ENCODE data around the gene CEP20. TPM values are rescaled to one million over a fixed set of nuclear protein-coding genes. Genes with fewer than 3 reads are reported as not detected.
A peak's percentile ranks its signal among the peaks of the same experiment; 100 is the strongest.

Gene CEP20
- total and polyA plus RNA-seq, 2 donors (not counting 1 experiment from before 2014, with no cell fraction given), result 14.2 to 30.2 TPM

DNA sequence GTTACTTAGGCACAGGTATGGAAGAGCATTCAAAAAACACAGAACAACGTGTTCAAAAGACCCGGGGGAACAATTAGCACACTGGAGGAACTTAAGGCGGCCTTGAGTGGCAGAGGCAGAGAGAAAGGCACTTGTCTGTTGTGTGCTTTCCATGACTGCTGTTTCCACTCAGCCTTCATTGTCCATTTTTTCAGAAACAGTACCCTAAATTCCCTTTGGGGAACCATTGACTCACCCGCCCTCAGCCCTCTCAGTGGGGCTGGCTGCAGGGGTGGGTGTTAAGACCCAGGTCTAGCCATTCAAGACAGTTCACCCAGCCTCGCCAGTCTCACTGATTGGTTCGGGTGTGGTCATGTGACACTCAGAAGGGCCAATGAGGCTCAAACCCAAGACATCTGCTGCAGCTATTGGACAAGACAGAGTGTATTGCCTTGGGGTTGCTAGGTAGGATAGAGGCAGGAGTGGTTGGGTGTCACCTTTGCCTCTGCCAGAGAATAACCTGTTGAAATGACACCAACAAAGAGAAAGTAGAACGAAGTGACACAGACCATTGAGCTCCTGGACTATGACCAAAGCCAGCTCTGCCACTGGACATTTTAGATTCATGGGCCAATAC is 19.6 kb upstream of the CEP20 start:
- intact Hi-C loops (cut with micrococcal nuclease), result loop anchor here (1.0 kb wide), 1 partner anchor 20 kb away; the partner anchor contains the start of gene CEP20
- H3K9ac ChIP-seq (ENCODE audit: low read length), result no peak overlapping the region
- no peaks in the 10 kb centered on the region for H3K9me3 Mint-ChIP-seq (ENCODE audit: insufficient read depth)
- no peaks in the 10 kb centered on the region for H4K20me1 ChIP-seq (ENCODE audit: control insufficient read depth, insufficient read depth, low read length, poor library complexity, severe bottlenecking)
- peaks cover 9% of the 10 kb centered on the region for H3K4me1 Mint-ChIP-seq
- H3K79me2 ChIP-seq (ENCODE audit: control insufficient read depth, insufficient read depth, low read length), result no peaks in the 10 kb centered on the region
- peaks cover 0 to 4% (median 0%) of the 10 kb centered on the region in 3 donors for H3K9me3 ChIP-seq (ENCODE audit: control extremely low read depth in 1 of 3, control insufficient read depth in 2 of 3, insufficient read depth in 1 of 3, low read length in 2 of 3)
- no peaks in the 10 kb centered on the region for H3K36me3 ChIP-seq (replicated peaks in 1 of 2; ENCODE audit: control extremely low read depth in 1 of 2, control insufficient read depth in 1 of 2, extremely low read depth in 1 of 2, insufficient read depth in 2 of 2, low read length in 1 of 2)
- no peak overlapping the region for H3K4me3 ChIP-seq (ENCODE audit: control extremely low read depth in 1 of 5, extremely low read depth in 1 of 5, insufficient read depth in 1 of 5, low read depth in 2 of 5, low read length in 4 of 5)
- no peak overlapping the region for H3K27ac Mint-ChIP-seq
- H3K4me2 ChIP-seq (replicated peaks; ENCODE audit: low read depth, low read length, poor library complexity, severe bottlenecking), result no peak overlapping the region
- ChIA-PET CTCF (interaction anchor here (1.1 kb wide), 1 partner anchor 33 kb away, joined by 3 read pairs; no protein-coding TSS in a partner anchor), POLR2A (interaction anchor here (0.5 kb wide), 1 partner anchor 1144 kb away, joined by 4 read pairs; no protein-coding TSS in a partner anchor)
- WGBS (ENCODE audit: insufficient coverage), result 76% methylated on average over 3 of the region's 7 CpGs
- H3K27me3 Mint-ChIP-seq, result no peaks in the 10 kb centered on the region
- TF ChIP-seq, protein P1, sequence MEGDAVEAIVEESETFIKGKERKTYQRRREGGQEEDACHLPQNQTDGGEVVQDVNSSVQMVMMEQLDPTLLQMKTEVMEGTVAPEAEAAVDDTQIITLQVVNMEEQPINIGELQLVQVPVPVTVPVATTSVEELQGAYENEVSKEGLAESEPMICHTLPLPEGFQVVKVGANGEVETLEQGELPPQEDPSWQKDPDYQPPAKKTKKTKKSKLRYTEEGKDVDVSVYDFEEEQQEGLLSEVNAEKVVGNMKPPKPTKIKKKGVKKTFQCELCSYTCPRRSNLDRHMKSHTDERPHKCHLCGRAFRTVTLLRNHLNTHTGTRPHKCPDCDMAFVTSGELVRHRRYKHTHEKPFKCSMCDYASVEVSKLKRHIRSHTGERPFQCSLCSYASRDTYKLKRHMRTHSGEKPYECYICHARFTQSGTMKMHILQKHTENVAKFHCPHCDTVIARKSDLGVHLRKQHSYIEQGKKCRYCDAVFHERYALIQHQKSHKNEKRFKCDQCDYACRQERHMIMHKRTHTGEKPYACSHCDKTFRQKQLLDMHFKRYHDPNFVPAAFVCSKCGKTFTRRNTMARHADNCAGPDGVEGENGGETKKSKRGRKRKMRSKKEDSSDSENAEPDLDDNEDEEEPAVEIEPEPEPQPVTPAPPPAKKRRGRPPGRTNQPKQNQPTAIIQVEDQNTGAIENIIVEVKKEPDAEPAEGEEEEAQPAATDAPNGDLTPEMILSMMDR (IDR thresholded peaks at IDR 0.05), result no peak
- no peak for TF ChIP-seq EZH2 (IDR thresholded peaks at IDR 0.05; ENCODE audit: borderline replicate concordance, insufficient read depth, low read depth, low read length, poor library complexity, severe bottlenecking)
- ATAC-seq (ENCODE audit: low read depth) (peak; percentile 98), DNase-seq (peak; percentile 77)
- no peaks in the 10 kb centered on the region for H3K27me3 ChIP-seq (replicated peaks in 1 of 4; ENCODE audit: control extremely low read depth in 1 of 4, control insufficient read depth in 3 of 4, insufficient read depth in 4 of 4, low read length in 3 of 4)
- H3K27ac ChIP-seq (ENCODE audit: low read length in 2 of 2), result peak overlapping the region in 1 of 2 donors; percentile 2
- peaks cover 0 to 3% of the 10 kb centered on the region in 2 donors for H3K4me1 ChIP-seq (ENCODE audit: control insufficient read depth in 2 of 2, insufficient read depth in 2 of 2, low read length in 2 of 2)
- H3K4me3 Mint-ChIP-seq, result peak overlapping the region; percentile 23
- peak overlapping the region; percentile 48 for H2AFZ ChIP-seq (ENCODE audit: insufficient read depth, low read depth, low read length, poor library complexity, severe bottlenecking)

- Mint-ChIP-seq H3K4me1 (peaks cover 9% of the 10 kb centered on the region), H3K9me3 (ENCODE audit: insufficient read depth) (no peaks in the 10 kb centered on the region), H3K27ac (no peak overlapping the region), H3K4me3 (no peak overlapping the region), H3K27me3 (no peaks in the 10 kb centered on the region)
- H3K4me1 ChIP-seq (ENCODE audit: control insufficient read depth in 2 of 2, insufficient read depth in 2 of 2, low read length in 2 of 2), result peaks cover 0 to 3% of the 10 kb centered on the region in 2 donors
- no peak overlapping the region for H3K27ac ChIP-seq (ENCODE audit: low read length in 2 of 2)
- no peak overlapping the region for H3K9ac ChIP-seq (ENCODE audit: low read length)
- TF ChIP-seq, protein P1 (IDR thresholded peaks at IDR 0.05), result no peak
- TF ChIP-seq EZH2 (IDR thresholded peaks at IDR 0.05; ENCODE audit: borderline replicate concordance, insufficient read depth, low read depth, low read length, poor library complexity, severe bottlenecking), result no peak
- H3K27me3 ChIP-seq (replicated peaks in 1 of 4; ENCODE audit: control extremely low read depth in 1 of 4, control insufficient read depth in 3 of 4, insufficient read depth in 4 of 4, low read length in 3 of 4), result no peaks in the 10 kb centered on the region
- no peak overlapping the region for H2AFZ ChIP-seq (ENCODE audit: insufficient read depth, low read depth, low read length, poor library complexity, severe bottlenecking)
- no peak overlapping the region for H3K4me3 ChIP-seq (ENCODE audit: control extremely low read depth in 1 of 5, extremely low read depth in 1 of 5, insufficient read depth in 1 of 5, low read depth in 2 of 5, low read length in 4 of 5)
- no peaks in the 10 kb centered on the region for H3K36me3 ChIP-seq (replicated peaks in 1 of 2; ENCODE audit: control extremely low read depth in 1 of 2, control insufficient read depth in 1 of 2, extremely low read depth in 1 of 2, insufficient read depth in 2 of 2, low read length in 1 of 2)
- H3K79me2 ChIP-seq (ENCODE audit: control insufficient read depth, insufficient read depth, low read length), result no peaks in the 10 kb centered on the region
- intact Hi-C loops (cut with micrococcal nuclease), result no loop called here
- DNase-seq (no peak), ATAC-seq (ENCODE audit: low read depth) (no peak)
- WGBS (ENCODE audit: insufficient coverage), result 100% methylated on average over 2 of the region's 2 CpGs
- no peaks in the 10 kb centered on the region for H4K20me1 ChIP-seq (ENCODE audit: control insufficient read depth, insufficient read depth, low read length, poor library complexity, severe bottlenecking)
- CTCF ChIA-PET, result no interaction called here
- no peak overlapping the region for H3K4me2 ChIP-seq (replicated peaks; ENCODE audit: low read depth, low read length, poor library complexity, severe bottlenecking)
- POLR2A ChIA-PET, result no interaction called here
- H3K9me3 ChIP-seq (ENCODE audit: control extremely low read depth in 1 of 3, control insufficient read depth in 2 of 3, insufficient read depth in 1 of 3, low read length in 2 of 3), result peaks cover 0 to 4% (median 0%) of the 10 kb centered on the region in 3 donors
These were observed 18.0 kb upstream of the CEP20 start for GRCh38 chr16:15906439-15906838.

Data from B cell (primary cell).